Activated CD8-positive, alpha-beta memory T cell treated with anti-CD3 and anti-CD28 coated beads for 36 hours (primary cell): Measurements from ENCODE around the gene IL17REL. TPM values are rescaled to one million over a fixed set of nuclear protein-coding genes. Genes with fewer than 3 reads are reported as not detected.

Experiments used
- CTCF ChIA-PET: fragments of 350-600 bp; sonication (Branson Sonifier 250); formaldehyde crosslinking; loops from one replicate; lab custom pipeline; 2021; ENCODE audit warnings: antibody characterized with exemption; lab: Charles Lee
- POLR2A ChIA-PET: fragments of 350-600 bp; sonication (Branson Sonifier 250); formaldehyde crosslinking; loops from one replicate; lab custom pipeline; 2021; ENCODE audit warnings: antibody characterized with exemption; lab: Charles Lee
- total RNA-seq, 2 experiments: library from RNA; stranded (reverse); gene quantifications; one replicate each; pipeline ENCODE4 v1.2.3, GENCODE V29; 2021

The IL17REL gene
- total RNA-seq, 2 experiments from 2014 or later: 0.13 TPM; not detected in 1

DNA sequence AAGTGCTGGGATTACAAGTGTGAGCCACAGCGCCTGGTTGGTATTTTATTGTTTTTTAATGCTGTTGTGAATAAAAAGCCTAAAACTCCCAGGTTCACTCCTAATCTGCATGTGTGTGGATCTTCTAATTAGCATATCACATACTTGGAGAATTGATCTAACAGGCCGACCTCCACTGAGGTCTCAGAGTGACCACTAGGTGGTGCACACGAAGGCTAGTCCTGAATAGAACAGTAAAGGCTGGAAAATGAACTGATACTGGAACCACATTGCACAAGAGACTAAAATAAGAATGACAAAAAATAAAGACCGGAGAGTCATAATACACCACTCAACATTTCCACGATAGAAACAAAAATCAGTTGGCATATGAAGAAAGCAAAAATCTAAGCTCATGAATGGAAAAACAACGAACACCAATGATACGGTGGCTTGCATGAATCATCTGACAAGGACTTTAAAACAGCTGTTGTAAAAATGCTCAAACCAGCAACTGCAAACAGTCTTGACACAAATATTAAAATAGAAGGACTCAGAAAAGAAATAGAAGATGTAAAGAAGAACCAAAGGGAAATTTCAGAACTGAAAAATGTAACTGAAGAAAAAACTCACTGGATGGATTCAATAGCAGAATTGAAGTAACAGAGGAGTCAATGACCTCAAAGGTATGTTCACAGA is 32.8 kb downstream of the IL17REL start:
- CTCF ChIA-PET: interaction anchor here (0.6 to 2.4 kb wide), 6 partner anchors 14 to 51 kb away, joined by 3 to 6 read pairs (median 4); no protein-coding TSS in a partner anchor
- POLR2A ChIA-PET: interaction anchor here (0.7 kb wide), 1 partner anchor 9 kb away, joined by 3 read pairs; no protein-coding TSS in a partner anchor

DNA sequence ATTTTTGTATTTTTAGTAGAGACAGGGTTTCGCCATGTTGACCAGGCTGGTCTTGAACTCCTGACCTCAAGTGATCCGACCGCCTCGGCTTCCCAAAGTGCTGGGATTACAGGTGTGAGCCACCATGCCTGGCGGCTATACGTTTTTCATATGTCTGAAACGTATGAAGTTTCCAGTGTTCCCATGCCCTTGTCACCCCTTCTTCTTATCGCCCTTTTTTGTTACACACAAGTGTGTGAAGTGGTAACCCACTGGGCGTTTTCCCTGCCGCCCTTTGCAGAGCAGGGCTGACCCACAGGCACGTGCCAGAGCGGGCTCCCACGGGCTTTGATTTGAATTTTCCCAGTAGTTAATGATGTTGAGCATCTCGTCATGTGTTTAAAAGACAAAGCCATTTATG is 35.0 kb downstream of the IL17REL start:
- POLR2A ChIA-PET: no interaction called here

DNA sequence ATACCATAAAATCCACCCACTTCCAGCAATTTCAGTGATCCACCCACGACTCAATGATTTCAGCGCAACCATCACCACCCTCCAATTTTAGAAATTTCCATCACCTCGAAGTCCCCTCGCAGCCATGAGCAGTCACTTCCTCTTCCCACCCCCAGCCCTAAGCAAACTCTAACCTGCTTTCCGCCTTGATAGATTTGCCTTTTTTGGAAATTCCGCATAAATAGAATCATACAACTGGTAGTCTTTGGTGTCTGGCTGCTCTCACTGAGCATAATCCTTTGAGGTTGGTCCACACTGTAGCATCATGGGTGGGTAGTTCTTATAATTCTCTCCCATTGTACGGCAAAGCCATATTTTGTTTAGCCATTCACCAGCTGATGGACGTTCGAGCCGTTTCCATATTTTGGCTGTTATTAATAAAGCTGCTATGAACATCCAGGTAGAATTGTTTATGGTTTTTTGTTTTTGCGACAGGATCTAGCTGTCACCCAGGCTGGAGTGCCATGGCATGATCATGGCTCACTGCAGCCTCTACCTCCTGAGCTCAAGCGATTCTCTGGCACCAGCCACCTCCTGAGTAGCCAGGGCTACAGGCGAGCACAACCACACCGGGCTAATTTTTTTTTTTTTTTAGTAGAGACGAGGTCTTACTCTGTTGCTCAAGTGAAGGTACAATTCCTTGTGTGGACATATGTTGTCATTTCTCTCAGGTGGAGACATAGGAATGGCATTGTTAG is 36.0 kb downstream of the IL17REL start:
- ChIA-PET CTCF (interaction anchor here (0.7 to 1.1 kb wide), 4 partner anchors 11 to 46 kb away, joined by 3 to 4 read pairs (median 3); no protein-coding TSS in a partner anchor), POLR2A (interaction anchor here (1.0 to 1.2 kb wide), 3 partner anchors 17 to 41 kb away, joined by 3 to 6 read pairs (median 4); no protein-coding TSS in a partner anchor)

More for the DNA sequence above, 35.0 kb downstream of the IL17REL start:
- CTCF ChIA-PET: interaction anchor here (1.1 kb wide), 1 partner anchor 53 kb away, joined by 3 read pairs; no protein-coding TSS in a partner anchor

DNA sequence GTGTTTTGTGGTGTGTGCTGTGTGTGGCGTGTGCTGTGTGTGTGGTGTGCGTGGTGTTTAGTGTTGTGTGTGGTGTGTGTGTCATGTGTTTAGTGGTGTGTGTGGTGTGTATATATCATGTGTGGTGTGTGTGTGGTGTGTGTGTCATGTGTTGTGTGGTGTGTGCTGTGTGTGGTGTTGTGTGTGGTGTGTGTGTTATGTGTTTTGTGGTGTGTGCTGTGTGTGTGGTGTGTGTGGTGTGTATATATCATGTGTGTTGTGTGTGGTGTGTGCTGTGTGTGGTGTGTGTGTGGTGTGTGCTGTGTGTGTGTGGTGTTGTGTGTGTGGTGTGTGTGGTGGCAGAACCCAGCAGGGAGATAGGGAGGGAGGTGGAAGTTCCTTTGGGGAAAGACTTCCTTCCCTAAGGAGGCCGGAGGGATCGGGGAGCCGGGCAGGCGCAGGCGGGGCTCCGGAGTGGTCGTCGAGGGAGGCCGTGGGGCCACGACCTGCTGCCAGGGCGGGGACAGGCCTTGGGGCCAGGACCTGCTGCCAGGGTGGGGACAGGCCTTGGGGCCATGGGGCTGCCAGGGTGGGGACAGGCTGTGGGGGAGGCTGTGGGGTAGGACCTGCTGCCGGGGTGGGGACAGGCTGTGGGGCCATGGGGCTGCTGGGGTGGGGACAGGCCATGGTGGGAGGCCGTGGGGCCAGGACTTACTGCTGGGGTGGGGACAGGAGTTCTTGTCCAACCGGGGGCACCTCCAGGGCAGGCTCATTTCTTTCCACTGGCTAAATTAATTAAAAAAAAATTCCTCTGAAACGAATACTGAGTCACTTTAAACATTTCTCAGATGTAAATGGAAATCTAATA is 36.8 kb downstream of the IL17REL start:
- POLR2A ChIA-PET: interaction anchor here (1.0 to 1.2 kb wide), 2 partner anchors 39 to 42 kb away, joined by 4 to 6 read pairs; no protein-coding TSS in a partner anchor
- CTCF ChIA-PET: interaction anchor here (0.7 to 1.1 kb wide), 4 partner anchors 10 to 45 kb away, joined by 3 to 4 read pairs (median 3); no protein-coding TSS in a partner anchor

DNA sequence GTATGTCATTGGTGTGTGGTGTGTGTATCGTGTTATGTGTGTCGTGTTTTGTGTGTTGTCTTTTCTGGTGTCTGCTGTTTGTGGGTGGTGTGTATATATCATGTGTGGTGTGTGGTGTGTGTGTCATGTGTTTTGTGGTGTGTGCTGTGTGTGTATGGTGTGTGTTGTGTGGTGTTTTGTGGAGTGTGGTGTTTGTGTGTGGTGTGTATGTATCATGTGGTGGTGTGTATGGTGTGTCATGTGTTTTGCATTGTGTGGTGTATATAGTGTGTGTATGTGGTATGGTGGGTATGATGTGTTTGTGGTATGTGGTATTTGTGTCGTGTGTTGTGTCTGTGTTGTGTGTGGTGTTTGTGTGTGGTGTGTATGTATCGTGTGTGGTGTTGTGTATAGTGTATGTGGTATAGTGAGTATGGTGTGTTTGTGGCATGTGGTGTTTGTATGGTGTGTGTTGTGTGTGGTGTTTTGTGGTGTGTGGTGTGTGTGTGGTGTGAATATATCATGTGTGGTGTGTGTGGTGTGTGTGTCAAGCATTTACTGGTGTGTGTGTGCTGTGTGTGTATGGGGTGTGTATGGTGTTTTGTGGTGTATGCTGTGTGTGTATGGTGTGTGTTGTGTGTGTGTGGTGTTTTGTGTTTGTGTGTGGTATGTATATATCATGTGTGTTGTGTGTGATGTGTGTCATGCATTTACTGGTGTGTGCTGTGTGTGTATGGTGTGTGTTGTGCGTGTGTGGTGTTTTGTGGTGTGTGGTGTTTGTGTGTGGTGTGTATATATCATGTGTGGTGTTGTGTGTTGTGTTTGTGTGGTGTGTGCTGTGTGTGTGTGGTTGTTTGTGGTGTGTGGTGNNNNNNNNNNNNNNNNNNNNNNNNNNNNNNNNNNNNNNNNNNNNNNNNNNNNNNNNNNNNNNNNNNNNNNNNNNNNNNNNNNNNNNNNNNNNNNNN is 39.3 kb downstream of the IL17REL start:
- POLR2A ChIA-PET: no interaction called here
- CTCF ChIA-PET: no interaction called here

DNA sequence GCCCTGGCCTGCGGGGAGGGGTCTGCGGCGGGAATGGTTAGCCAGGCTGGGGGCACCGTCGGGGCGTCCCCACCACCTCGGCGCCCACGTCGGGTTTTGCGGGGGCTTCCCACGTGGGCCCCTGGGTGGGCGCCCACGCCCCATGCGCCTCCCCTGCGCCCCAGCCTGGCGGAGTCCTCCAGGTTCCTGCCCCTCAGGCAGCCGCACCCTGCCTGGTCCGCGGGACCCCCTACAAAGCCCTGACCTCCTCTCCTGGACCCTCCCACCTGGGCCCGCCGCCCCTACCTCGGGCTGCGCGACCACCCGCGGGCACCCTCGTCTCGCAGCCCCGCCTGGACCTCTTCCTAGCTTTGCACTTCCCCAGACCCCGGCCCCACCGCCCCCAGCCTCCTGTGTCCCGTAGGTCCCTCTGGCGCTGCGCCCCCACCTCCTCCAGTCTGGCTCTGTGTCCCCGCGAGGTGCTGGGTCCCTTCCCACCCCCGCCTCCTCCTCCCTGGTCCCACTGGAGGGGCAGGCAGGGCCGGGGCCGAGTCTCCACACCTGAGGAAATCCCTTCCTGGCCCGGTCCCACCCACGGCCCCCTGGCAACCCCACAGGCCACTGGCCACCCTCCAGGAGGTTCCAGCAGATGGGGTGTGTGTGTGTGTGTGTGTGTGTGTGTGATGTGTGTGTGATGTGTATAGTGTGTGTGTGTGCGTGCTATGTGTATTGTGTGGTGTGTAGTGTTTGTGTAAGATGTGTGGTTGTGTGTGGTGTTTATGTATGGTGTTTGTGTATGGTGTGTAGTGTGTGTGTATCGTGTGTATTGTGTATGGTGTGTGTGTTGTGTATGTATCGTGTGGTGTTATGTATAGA is 40.2 kb downstream of the IL17REL start:
- POLR2A ChIA-PET: interaction anchor here (0.7 to 2.9 kb wide), 5 partner anchors 11 to 146 kb away, joined by 3 to 72 read pairs (median 3); partner anchors contain the start of gene PIM3
- CTCF ChIA-PET: interaction anchor here (0.9 to 2.0 kb wide), 3 partner anchors 10 to 58 kb away, joined by 5 to 8 read pairs (median 5); no protein-coding TSS in a partner anchor

- POLR2A ChIA-PET: interaction anchor here (0.7 to 2.9 kb wide), 8 partner anchors 8 to 145 kb away, joined by 3 to 72 read pairs (median 3); partner anchors contain the start of gene PIM3
- CTCF ChIA-PET: interaction anchor here (0.9 to 2.0 kb wide), 6 partner anchors 9 to 59 kb away, joined by 3 to 8 read pairs (median 5); no protein-coding TSS in a partner anchor
Observed at GRCh38 chr22:49971232-49972162, 41.1 kb downstream of the IL17REL start.

GRCh38 chr22:49970528-49971231 is 41.9 kb downstream of the IL17REL start:
- CTCF ChIA-PET: interaction anchor here (1.1 to 2.0 kb wide), 5 partner anchors 8 to 60 kb away, joined by 3 to 8 read pairs (median 5); no protein-coding TSS in a partner anchor
- POLR2A ChIA-PET: interaction anchor here (0.7 to 2.9 kb wide), 7 partner anchors 9 to 60 kb away, joined by 3 to 72 read pairs (median 3); partner anchors contain the start of gene PIM3

DNA sequence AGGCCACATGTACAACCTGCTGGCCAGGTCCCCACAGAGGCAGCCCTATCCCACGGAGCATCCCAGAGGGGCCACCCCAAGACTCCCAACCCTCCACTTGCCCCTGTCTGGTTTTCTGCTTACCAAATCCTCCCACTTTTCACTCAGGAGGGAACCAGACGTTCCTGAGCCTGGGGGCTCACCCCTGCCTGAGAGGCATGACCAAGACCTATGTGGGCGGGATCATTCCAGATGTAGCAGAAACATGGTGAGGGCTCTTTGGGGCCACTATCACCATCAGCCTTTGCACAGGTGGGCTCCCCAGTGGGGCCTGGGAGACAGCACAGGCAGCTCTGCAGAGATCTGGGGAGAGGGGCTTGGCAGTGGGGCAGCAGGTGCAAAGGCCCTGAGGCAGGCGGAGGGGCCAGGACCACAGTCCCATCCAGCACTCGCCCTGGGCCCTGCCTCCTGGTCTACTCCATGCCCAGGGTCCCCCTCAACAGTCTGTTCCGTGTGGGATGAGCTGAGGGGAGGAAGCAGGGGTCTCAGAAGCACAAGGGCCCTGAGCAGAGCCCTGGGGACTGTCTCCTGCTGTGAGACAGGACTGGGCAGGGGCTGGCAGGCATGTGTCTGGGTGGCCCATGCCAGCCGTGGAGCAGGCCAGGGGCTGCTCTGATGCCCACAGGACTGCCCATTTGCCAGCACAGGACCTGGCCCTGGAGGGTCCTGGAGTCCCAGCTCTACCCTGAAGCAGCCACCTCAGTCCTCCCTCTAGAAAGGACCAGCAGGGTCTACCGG is 42.6 kb downstream of the IL17REL start:
- CTCF ChIA-PET: interaction anchor here (1.1 to 2.0 kb wide), 5 partner anchors 8 to 60 kb away, joined by 3 to 8 read pairs (median 5); no protein-coding TSS in a partner anchor
- POLR2A ChIA-PET: interaction anchor here (1.0 to 2.9 kb wide), 4 partner anchors 9 to 44 kb away, joined by 3 to 72 read pairs (median 13); partner anchors contain the start of gene PIM3

DNA sequence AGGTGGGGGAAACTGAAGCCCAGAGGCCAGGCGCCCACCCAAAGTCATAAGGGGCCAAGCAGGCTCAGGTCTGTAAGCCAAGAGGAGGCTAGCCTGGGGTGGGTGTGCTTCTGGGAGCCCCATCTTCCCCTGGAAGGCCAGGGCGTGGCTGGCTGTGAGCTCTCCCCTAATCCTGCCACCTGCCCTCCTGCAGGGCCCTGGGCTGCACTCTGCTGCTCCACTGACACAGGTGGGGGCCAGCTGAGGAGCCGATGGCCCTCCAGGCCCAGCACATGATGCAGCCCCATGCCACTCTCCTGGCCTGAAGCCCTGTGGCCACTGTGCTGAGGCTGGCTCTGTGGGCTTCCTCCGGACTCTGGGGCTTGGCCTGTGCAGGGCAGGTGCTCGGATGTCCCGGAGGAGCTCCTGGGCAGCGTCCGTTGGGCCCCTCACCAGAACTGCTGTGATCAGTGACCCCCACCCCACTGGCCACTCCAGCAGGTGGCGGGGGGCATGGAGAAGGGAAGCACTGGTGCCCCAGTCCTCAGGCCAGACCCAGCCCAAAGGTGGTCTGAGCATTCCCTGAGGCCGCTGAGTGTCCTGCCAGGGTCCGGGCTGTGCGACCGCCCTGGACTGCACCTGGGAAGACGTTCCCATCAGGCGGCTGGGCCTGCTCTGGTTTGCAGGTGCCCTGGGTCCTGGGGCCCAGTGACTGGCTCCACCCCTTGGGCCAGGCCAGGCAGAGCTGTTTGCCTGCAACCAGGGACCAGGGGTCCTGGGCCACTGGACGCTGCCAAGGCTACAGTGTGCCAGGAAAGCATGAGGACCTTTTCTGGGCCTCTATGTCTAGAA is 43.5 kb downstream of the IL17REL start:
- POLR2A ChIA-PET: interaction anchor here (2.9 kb wide), 1 partner anchor 8 kb away, joined by 72 read pairs; the partner anchor contains the start of gene PIM3
- CTCF ChIA-PET: interaction anchor here (1.0 to 1.2 kb wide), 2 partner anchors 8 to 39 kb away, joined by 3 read pairs; no protein-coding TSS in a partner anchor

- ChIA-PET POLR2A (no interaction called here), CTCF (interaction anchor here (1.0 kb wide), 1 partner anchor 38 kb away, joined by 3 read pairs; no protein-coding TSS in a partner anchor)
Observed at GRCh38 chr22:49968313-49968830, 44.2 kb downstream of the IL17REL start.

DNA sequence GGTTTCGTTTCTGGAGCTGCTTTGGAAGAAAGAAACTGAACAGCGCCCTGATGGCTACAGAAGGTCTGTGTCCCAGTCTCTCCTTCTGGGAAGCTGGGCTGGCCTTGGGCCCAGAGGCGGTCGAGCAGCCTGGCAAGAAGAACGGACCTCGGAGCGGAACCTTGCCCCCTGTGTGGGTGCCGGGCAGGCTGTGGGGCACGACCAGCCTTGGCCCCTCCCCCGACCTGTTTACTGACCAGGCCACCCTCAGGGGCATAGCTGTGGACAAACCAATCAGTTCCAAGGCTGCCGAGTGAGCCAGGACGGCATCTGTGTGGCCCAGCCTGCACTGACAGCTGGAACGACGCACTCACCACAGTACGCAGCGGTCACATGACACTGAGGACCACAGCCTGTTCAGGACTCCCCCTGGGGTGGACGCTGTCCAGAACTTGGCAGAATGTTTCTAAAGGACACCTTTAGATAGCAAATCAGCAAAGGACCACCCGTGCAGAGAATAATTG is 44.8 kb downstream of the IL17REL start:
- ChIA-PET POLR2A (interaction anchor here (1.0 kb wide), 1 partner anchor 32 kb away, joined by 4 read pairs; no protein-coding TSS in a partner anchor), CTCF (interaction anchor here (1.2 to 1.4 kb wide), 2 partner anchors 13 to 62 kb away, joined by 3 to 4 read pairs; no protein-coding TSS in a partner anchor)
